ENCODE measurements around the gene MARCO. TPM values are rescaled to one million over a fixed set of nuclear protein-coding genes. Genes with fewer than 3 reads are reported as not detected.
"Not testable (repeated sequence)": the region's sequence is repeated elsewhere in the genome, so short reads cannot be mapped to it uniquely, and the experiment has no call there.

MARCO gene
- polyA plus RNA-seq, 1 of the 3 experiments (the other 2 are of a cell fraction) = not detected

DNA sequence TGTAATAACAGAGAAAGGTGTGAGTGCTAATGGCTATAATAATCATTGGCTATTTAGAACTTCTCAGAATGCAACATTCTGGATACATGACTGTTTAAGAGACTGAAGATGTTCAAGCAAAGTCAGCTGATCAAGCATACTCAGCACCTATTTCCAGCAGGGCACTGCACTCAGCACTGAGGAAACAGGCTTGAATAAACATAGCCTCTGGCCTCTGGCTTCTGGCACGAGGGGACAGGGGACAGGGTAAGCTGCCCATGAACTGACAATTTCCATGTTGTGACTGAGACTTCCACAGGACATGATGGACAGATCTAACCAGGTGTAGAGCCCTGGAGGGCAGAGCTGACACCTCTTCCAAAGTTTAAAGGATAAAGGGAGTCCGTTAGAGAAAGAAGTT is 1.3 kb downstream of the MARCO start (continued):
- TF ChIP-seq, protein P1, sequence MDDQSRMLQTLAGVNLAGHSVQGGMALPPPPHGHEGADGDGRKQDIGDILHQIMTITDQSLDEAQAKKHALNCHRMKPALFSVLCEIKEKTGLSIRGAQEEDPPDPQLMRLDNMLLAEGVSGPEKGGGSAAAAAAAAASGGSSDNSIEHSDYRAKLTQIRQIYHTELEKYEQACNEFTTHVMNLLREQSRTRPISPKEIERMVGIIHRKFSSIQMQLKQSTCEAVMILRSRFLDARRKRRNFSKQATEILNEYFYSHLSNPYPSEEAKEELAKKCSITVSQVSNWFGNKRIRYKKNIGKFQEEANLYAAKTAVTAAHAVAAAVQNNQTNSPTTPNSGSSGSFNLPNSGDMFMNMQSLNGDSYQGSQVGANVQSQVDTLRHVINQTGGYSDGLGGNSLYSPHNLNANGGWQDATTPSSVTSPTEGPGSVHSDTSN (IDR thresholded peaks at IDR 0.05) = no peak
- TF ChIP-seq SIN3A (IDR thresholded peaks at IDR 0.05; ENCODE audit: borderline replicate concordance, low read depth, low read length) (no peak), RAD21 (IDR thresholded peaks at IDR 0.05; ENCODE audit: low read length) (no peak), TAF1 (IDR thresholded peaks at IDR 0.05; ENCODE audit: borderline replicate concordance, low read depth, low read length) (no peak), CHD2 (IDR thresholded peaks at IDR 0.05; ENCODE audit: low read length, partially characterized antibody) (no peak), NRF1 (IDR thresholded peaks at IDR 0.05; ENCODE audit: low read depth, low read length) (no peak), USF1 (IDR thresholded peaks at IDR 0.05; ENCODE audit: borderline replicate concordance, low read depth) (no peak)

- no peak for TF ChIP-seq USF1 (IDR thresholded peaks at IDR 0.05; ENCODE audit: borderline replicate concordance, low read depth)
- TF ChIP-seq, protein P1 (IDR thresholded peaks at IDR 0.05) = no peak
- ChIA-PET POLR2A (no interaction called here), CTCF (no interaction called here)
- no peak for DNase-seq
- no peaks in the 10 kb centered on the region for H3K9me2 ChIP-seq
- H3K9ac ChIP-seq = no peak overlapping the region
- no peaks in the 10 kb centered on the region; the same call in 1 of the 2 replicates for H3K27me3 ChIP-seq (ENCODE audit: insufficient read depth)
- no peak overlapping the region for H3K4me2 ChIP-seq
- no peak overlapping the region for H3K27ac ChIP-seq (ENCODE audit: low read depth in 2 of 2, low read length in 1 of 2)
- no peaks in the 10 kb centered on the region for H3K36me3 ChIP-seq (replicated peaks in 1 of 2; ENCODE audit: control insufficient read depth in 1 of 2, insufficient read depth in 2 of 2, low read length in 1 of 2)
- H3F3A ChIP-seq (replicated peaks; ENCODE audit: insufficient read depth) = no peaks in the 10 kb centered on the region
- H3K4me1 ChIP-seq (ENCODE audit: control insufficient read depth in 1 of 2, insufficient read depth in 2 of 2, low read depth in 1 of 2, low read length in 1 of 2) = no peaks in the 10 kb centered on the region
- 2% methylated on average over 3 of the region's 3 CpGs for WGBS (ENCODE audit: low lambda C conversion rate)
- no peak overlapping the region for H3K4me3 ChIP-seq (ENCODE audit: low read depth in 2 of 2, low read length in 1 of 2)
- no peak overlapping the region for H2AFZ ChIP-seq (ENCODE audit: low read depth)
- no peaks in the 10 kb centered on the region for H3K79me2 ChIP-seq (ENCODE audit: insufficient read depth)
- no peaks in the 10 kb centered on the region for H3K9me3 ChIP-seq
- H4K20me1 ChIP-seq (ENCODE audit: insufficient read depth) = no peaks in the 10 kb centered on the region
Observed at GRCh38 chr2:118945881-118946280, 3.9 kb downstream of the MARCO start.

- H3K79me2 ChIP-seq (ENCODE audit: insufficient read depth); H3K9ac ChIP-seq; H3K9me2 ChIP-seq; H3K4me1 ChIP-seq (ENCODE audit: control insufficient read depth in 1 of 2, insufficient read depth in 2 of 2, low read depth in 1 of 2, low read length in 1 of 2); H3K27me3 ChIP-seq (ENCODE audit: insufficient read depth); H4K20me1 ChIP-seq (ENCODE audit: insufficient read depth); DNase-seq; H3K36me3 ChIP-seq (replicated peaks in 1 of 2; ENCODE audit: control insufficient read depth in 1 of 2, insufficient read depth in 2 of 2, low read length in 1 of 2); H3F3A ChIP-seq (replicated peaks; ENCODE audit: insufficient read depth); H3K4me3 ChIP-seq (ENCODE audit: low read depth in 2 of 2, low read length in 1 of 2); H3K9me3 ChIP-seq; H3K27ac ChIP-seq (ENCODE audit: low read depth in 2 of 2, low read length in 1 of 2); H2AFZ ChIP-seq (ENCODE audit: low read depth); H3K4me2 ChIP-seq; POLR2A ChIA-PET: not testable (repeated sequence)
- CTCF ChIA-PET = interaction anchor here (1.2 kb wide), 1 partner anchor 66 kb away, joined by 3 read pairs; no protein-coding TSS in a partner anchor
- 2% methylated on average over 3 of the region's 3 CpGs for WGBS (ENCODE audit: low lambda C conversion rate)
Observed at GRCh38 chr2:118948266-118948665, 6.3 kb downstream of the MARCO start.

All from SK-N-SH (cell line).